Stimulated activated CD4-positive, alpha-beta T cell treated with anti-CD3 and anti-CD28 coated beads, Interleukin-1b, Interleukin-23, amount 100 ng/mL, for 4 hours (primary cell): ENCODE measurements around the gene CYP4F22.

ENCODE experiments used
- DNase-seq, 2 donors: peaks; one replicate each; pipeline ENCODE4 v3.0.0-alpha.2; 2020; ENCODE audit warnings: low read depth in 2 of 2

The CYP4F22 gene

GRCh38 chr19:15534957-15535864 is 26.9 kb downstream of the CYP4F22 start:
- peak in 1 of 2 donors; percentile 30 for DNase-seq

- no peak for DNase-seq
Measured at GRCh38 chr19:15536350-15536749, 28.0 kb downstream of the CYP4F22 start.

GRCh38 chr19:15538774-15539173 is 30.4 kb downstream of the CYP4F22 start:
- no peak for DNase-seq

GRCh38 chr19:15539638-15540037 is 31.3 kb downstream of the CYP4F22 start:
- no peak for DNase-seq

GRCh38 chr19:15540435-15540834 is 32.1 kb downstream of the CYP4F22 start:
- no peak for DNase-seq

- DNase-seq = no peak
Measured at GRCh38 chr19:15544283-15544682, 36.0 kb downstream of the CYP4F22 start.

GRCh38 chr19:15544970-15545369 is 36.6 kb downstream of the CYP4F22 start:
- no peak for DNase-seq

GRCh38 chr19:15548648-15549047 is 40.3 kb downstream of the CYP4F22 start:
- DNase-seq = no peak

- no peak for DNase-seq
Measured at GRCh38 chr19:15549581-15549980, 41.3 kb downstream of the CYP4F22 start.

GRCh38 chr19:15550273-15550672 is 41.9 kb downstream of the CYP4F22 start:
- no peak for DNase-seq

- DNase-seq = peak in 1 of 2 donors; percentile 8
Measured at GRCh38 chr19:15550929-15551292, 42.6 kb downstream of the CYP4F22 start.

- DNase-seq = peak; percentile 56 to 62
Measured at GRCh38 chr19:15551293-15552004, 43.1 kb downstream of the CYP4F22 start.

- no peak for DNase-seq
Measured at GRCh38 chr19:15555021-15555420, 46.7 kb downstream of the CYP4F22 start.

- DNase-seq = peak; percentile 97 to 98
Measured at GRCh38 chr19:15555759-15556633, 47.7 kb downstream of the CYP4F22 start.

GRCh38 chr19:15556634-15557181 is 48.4 kb downstream of the CYP4F22 start:
- DNase-seq = no peak

GRCh38 chr19:15557223-15557622 is 48.9 kb downstream of the CYP4F22 start:
- no peak for DNase-seq

- DNase-seq = no peak
Measured at GRCh38 chr19:15562145-15562544, 53.8 kb downstream of the CYP4F22 start.

GRCh38 chr19:15562861-15563260 is 54.5 kb downstream of the CYP4F22 start:
- no peak for DNase-seq

GRCh38 chr19:15563325-15563794 is 55.0 kb downstream of the CYP4F22 start:
- no peak for DNase-seq

GRCh38 chr19:15563931-15564330 is 55.6 kb downstream of the CYP4F22 start:
- no peak for DNase-seq

- DNase-seq = no peak
Measured at GRCh38 chr19:15564534-15565168, 56.3 kb downstream of the CYP4F22 start.
